Ishikawa (cell line): ENCODE data around the gene SMAD7.

Source experiments
- CEBPB ChIP-seq: IDR thresholded peaks from 2 replicates; pipeline ENCODE4 v1.6.1; 2012
- CREB1 ChIP-seq: IDR thresholded peaks from 2 replicates; pipeline ENCODE4 v1.6.1; 2012; ENCODE audit warnings: low read depth
- EGR1 ChIP-seq: IDR thresholded peaks from 2 replicates; pipeline ENCODE4 v1.6.1; 2012
- EP300 ChIP-seq: IDR thresholded peaks from 2 replicates; pipeline ENCODE4 v1.6.1; 2012; ENCODE audit warnings: borderline replicate concordance
- FOXM1 ChIP-seq: IDR thresholded peaks from 2 replicates; pipeline ENCODE4 v1.6.1; 2012; ENCODE audit warnings: low read depth, borderline replicate concordance
- NFIC ChIP-seq: IDR thresholded peaks from 2 replicates; pipeline ENCODE4 v1.6.1; 2012
- RAD21 ChIP-seq: IDR thresholded peaks from 2 replicates; pipeline ENCODE4 v1.6.1; 2012; ENCODE audit warnings: low read depth
- REST ChIP-seq: IDR thresholded peaks from 2 replicates; pipeline ENCODE4 v1.6.1; 2012; ENCODE audit warnings: low read depth, mild to moderate bottlenecking
- TAF1 ChIP-seq: IDR thresholded peaks from 2 replicates; pipeline ENCODE4 v1.6.1; 2012; ENCODE audit warnings: low read depth, mild to moderate bottlenecking
- TCF12 ChIP-seq: IDR thresholded peaks from 2 replicates; pipeline ENCODE4 v1.6.1; 2012; ENCODE audit warnings: low read depth
- TEAD4 ChIP-seq: IDR thresholded peaks from 2 replicates; pipeline ENCODE4 v1.6.1; 2012
- YY1 ChIP-seq: IDR thresholded peaks from 2 replicates; pipeline ENCODE4 v1.6.1; 2012; ENCODE audit warnings: low read depth
- ZBTB7A ChIP-seq: IDR thresholded peaks from 2 replicates; pipeline ENCODE4 v1.6.1; 2012; ENCODE audit warnings: low read depth
- TF ChIP-seq, protein P1 (sequence below): IDR thresholded peaks from 2 replicates; pipeline ENCODE4 v1.6.1; 2012
- TF ChIP-seq, protein P2 (sequence below): IDR thresholded peaks from 2 replicates; pipeline ENCODE4 v1.6.1; 2012

The SMAD7 gene

GRCh38 chr18:48983793-48984437 is 33.1 kb upstream of the SMAD7 start:
- TF ChIP-seq TAF1, result no peak
- TF ChIP-seq, protein P1, sequence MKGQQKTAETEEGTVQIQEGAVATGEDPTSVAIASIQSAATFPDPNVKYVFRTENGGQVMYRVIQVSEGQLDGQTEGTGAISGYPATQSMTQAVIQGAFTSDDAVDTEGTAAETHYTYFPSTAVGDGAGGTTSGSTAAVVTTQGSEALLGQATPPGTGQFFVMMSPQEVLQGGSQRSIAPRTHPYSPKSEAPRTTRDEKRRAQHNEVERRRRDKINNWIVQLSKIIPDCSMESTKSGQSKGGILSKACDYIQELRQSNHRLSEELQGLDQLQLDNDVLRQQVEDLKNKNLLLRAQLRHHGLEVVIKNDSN, result no peak
- TF ChIP-seq FOXM1, result peak; percentile 69
- TF ChIP-seq EGR1, result no peak
- TF ChIP-seq REST, result no peak
- TF ChIP-seq RAD21, result no peak
- TF ChIP-seq EP300, result no peak
- TF ChIP-seq YY1, result no peak
- no peak for TF ChIP-seq CEBPB
- no peak for TF ChIP-seq TEAD4
- no peak for TF ChIP-seq ZBTB7A
- no peak for TF ChIP-seq TCF12
- TF ChIP-seq NFIC, result peak; percentile 88
- TF ChIP-seq, protein P2, sequence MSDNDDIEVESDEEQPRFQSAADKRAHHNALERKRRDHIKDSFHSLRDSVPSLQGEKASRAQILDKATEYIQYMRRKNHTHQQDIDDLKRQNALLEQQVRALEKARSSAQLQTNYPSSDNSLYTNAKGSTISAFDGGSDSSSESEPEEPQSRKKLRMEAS, result no peak
- TF ChIP-seq CREB1, result no peak

DNA sequence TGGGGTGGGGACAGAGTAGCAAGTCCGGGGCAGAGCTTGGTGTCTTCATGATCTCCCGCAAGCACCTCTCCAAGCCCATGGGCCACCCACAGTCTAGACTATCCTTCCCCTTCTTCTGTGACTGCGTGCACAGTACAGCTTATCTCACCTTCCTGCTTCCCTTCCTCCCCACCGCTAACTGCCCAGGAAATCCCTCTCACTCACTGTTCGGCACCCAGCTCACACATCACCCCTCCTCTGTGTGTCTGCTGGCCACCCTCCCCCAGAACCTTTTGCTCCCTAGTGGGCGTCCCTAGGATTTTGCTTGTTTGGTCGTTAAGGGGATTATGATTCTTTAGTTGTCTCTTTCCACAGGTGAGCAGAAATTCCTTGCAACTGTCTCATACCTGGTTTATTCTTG is 31.5 kb upstream of the SMAD7 start:
- no peak for TF ChIP-seq REST
- TF ChIP-seq, protein P2, result no peak
- TF ChIP-seq RAD21, result no peak
- TF ChIP-seq CEBPB, result no peak
- no peak for TF ChIP-seq TEAD4
- TF ChIP-seq EP300, result no peak
- TF ChIP-seq EGR1, result no peak
- no peak for TF ChIP-seq ZBTB7A
- TF ChIP-seq, protein P1, result no peak
- TF ChIP-seq NFIC, result no peak
- no peak for TF ChIP-seq YY1
- TF ChIP-seq TCF12, result no peak

GRCh38 chr18:48979944-48980890 is 29.5 kb upstream of the SMAD7 start:
- no peak for TF ChIP-seq NFIC
- TF ChIP-seq RAD21, result no peak
- TF ChIP-seq, protein P1, result no peak
- TF ChIP-seq REST, result no peak
- no peak for TF ChIP-seq ZBTB7A

- TF ChIP-seq NFIC (no peak), CREB1 (no peak), FOXM1 (no peak), EGR1 (no peak), ZBTB7A (no peak), TEAD4 (no peak)
- TF ChIP-seq, protein P2, result no peak
- TF ChIP-seq, protein P1, result no peak
Measured at GRCh38 chr18:48977914-48978313, 27.1 kb upstream of the SMAD7 start.
